K562 (cell line): Measurements from ENCODE around the gene PRDM15. TPM values are rescaled to one million over a fixed set of nuclear protein-coding genes. Genes with fewer than 3 reads are reported as not detected.

Experiments
- ATAC-seq: fragments of 200-7000 bp; cut with Tn5 transposase; 3 replicates; pipeline ENCODE4 v1.9.1; 2020; ENCODE audit warnings: moderate library complexity
- BruUV-seq: library from RNA; stranded (reverse); fragments of 400-500 nt; replicated peaks from 2 replicates; lab custom pipeline; 2021; lab: Mats Ljungman, UMichigan
- CTCF ChIA-PET: fragments of 300-600 bp; formaldehyde crosslinking; extraction: SDS; loops from one replicate; lab custom pipeline; 2021; ENCODE audit warnings: low intra/inter-chr PET ratio; lab: Yijun Ruan, JAX
- POLR2A ChIA-PET: fragments of 300-600, 350-650 bp; sonication (Branson Sonifier 250); formaldehyde crosslinking; extraction: SDS; loops from one replicate; lab custom pipeline; 2021; ENCODE audit warnings: antibody characterized with exemption, inconsistent platforms; lab: Yijun Ruan, JAX
- DNase-seq, 4 experiments: peaks; one replicate each; pipeline versions ENCODE4 v3.0.0 to v3.0.0-alpha.2; 2011 to 2018; ENCODE audit warnings: low spot score in 3 of 4, mixed read lengths in 3 of 4; ENCODE audit errors: extremely low read depth in 1 of 4
- FAIRE-seq: peaks from 2 replicates; lab custom pipeline; 2011; peaks lifted over from hg19 to GRCh38; lab: Jason Lieb, UNC
- H2AFZ ChIP-seq: 2 replicates; pipeline ENCODE4 v1.6.0; 2011; ENCODE audit warnings: low read depth, low read length, control low read depth, inconsistent platforms
- H3K27ac ChIP-seq: fragments of 200-600 bp; 3 replicates; pipeline ENCODE4 v1.8.0; 2011; ENCODE audit warnings: low read depth, mild to moderate bottlenecking, control low read depth, inconsistent platforms, low read length, moderate library complexity, mixed read lengths; ENCODE audit errors: extremely low read depth
- H3K27me3 ChIP-seq, 2 experiments: fragments of 300-600 bp in 1 of 2; 2 replicates in 1 of 2; 3 replicates in 1 of 2; pipeline versions ENCODE4 v1.6.0 to v1.8.0; 2011; ENCODE audit warnings: inconsistent platforms in 2 of 2, low read length in 2 of 2, mild to moderate bottlenecking in 1 of 2, mixed read lengths in 1 of 2, moderate library complexity in 1 of 2; ENCODE audit not compliant: control insufficient read depth in 2 of 2, insufficient read depth in 2 of 2
- H3K36me3 ChIP-seq: fragments of 300-600 bp; 3 replicates; pipeline ENCODE4 v1.8.0; 2011; ENCODE audit warnings: mild to moderate bottlenecking, low read length, inconsistent platforms; ENCODE audit not compliant: control insufficient read depth, insufficient read depth
- H3K4me1 ChIP-seq, 2 experiments: fragments of 200-600 bp in 1 of 2; replicated peaks in 1 of 2; 2 replicates in 1 of 2; 3 replicates in 1 of 2; pipeline versions ENCODE4 v1.5.1 to v1.8.0; 2011; ENCODE audit warnings: inconsistent platforms in 2 of 2, low read length in 2 of 2, mild to moderate bottlenecking in 1 of 2, mixed read lengths in 1 of 2, moderate library complexity in 1 of 2; ENCODE audit not compliant: control insufficient read depth in 2 of 2, insufficient read depth in 2 of 2
- H3K4me2 ChIP-seq: 2 replicates; pipeline ENCODE4 v1.6.1; 2011; ENCODE audit warnings: low read length, control low read depth, inconsistent platforms, mixed read lengths; ENCODE audit not compliant: insufficient read depth
- H3K4me3 ChIP-seq: fragments of 200-600 bp; sonication (generic), shearing (Covaris generic); 2 replicates; pipeline ENCODE4 v1.5.1; 2016; ENCODE audit warnings: control low read depth, inconsistent platforms
- H3K79me2 ChIP-seq: fragments of 200-600 bp; 3 replicates; pipeline ENCODE4 v1.8.0; 2011; ENCODE audit warnings: low read length, inconsistent platforms; ENCODE audit not compliant: control insufficient read depth, insufficient read depth
- H3K9ac ChIP-seq, 2 experiments: 2 replicates each; pipeline versions ENCODE4 v1.6.0 to v1.6.1; 2011; ENCODE audit warnings: low read depth in 2 of 2, low read length in 2 of 2, control low read depth in 1 of 2, inconsistent platforms in 1 of 2, mild to moderate bottlenecking in 1 of 2, mixed read lengths in 1 of 2; ENCODE audit not compliant: insufficient read depth in 1 of 2
- H3K9me1 ChIP-seq: one replicate; pipeline ENCODE4 v1.6.0; 2011; ENCODE audit warnings: inconsistent platforms, mild to moderate bottlenecking, low read length, moderate library complexity; ENCODE audit not compliant: control insufficient read depth, insufficient read depth
- H3K9me3 ChIP-seq: replicated peaks from 2 replicates; pipeline ENCODE4 v1.5.1; 2011; ENCODE audit warnings: low read depth, low read length, inconsistent platforms; ENCODE audit not compliant: control insufficient read depth, insufficient read depth
- H4K20me1 ChIP-seq: replicated peaks from 2 replicates; pipeline ENCODE4 v1.6.1; 2011; ENCODE audit warnings: low read length, inconsistent platforms, mixed read lengths; ENCODE audit not compliant: control insufficient read depth, insufficient read depth
- BHLHE40 ChIP-seq: IDR thresholded peaks from 2 replicates; pipeline ENCODE4 v1.6.1; 2011; ENCODE audit warnings: low read length, improper control_type of control experiment
- DIDO1 ChIP-seq: fragments of 450-650 bp; IDR thresholded peaks from 2 replicates; pipeline ENCODE4 v1.6.1; 2016; ENCODE audit warnings: low read depth, missing biosample characterization, missing genetic modification characterization
- ELF2 ChIP-seq: fragments of 250-450 bp; sonication (Bioruptor Pico); IDR thresholded peaks from 2 replicates; pipeline ENCODE4 v1.5.0; 2021; ENCODE audit warnings: mild to moderate bottlenecking
- HNRNPH1 ChIP-seq: fragments of 200-400 bp; formaldehyde crosslinking; optimal IDR thresholded peaks from 2 replicates; pipeline ENCODE3; 2017; ENCODE audit warnings: low read depth, mild to moderate bottlenecking, low read length, moderate library complexity
- L3MBTL2 ChIP-seq: fragments of 450-650 bp; IDR thresholded peaks from 2 replicates; pipeline ENCODE4 v1.6.1; 2016; ENCODE audit warnings: mild to moderate bottlenecking, moderate library complexity
- MXD1 ChIP-seq: fragments of 250-450 bp; sonication (Bioruptor Pico); IDR thresholded peaks from 2 replicates; pipeline ENCODE4 v1.8.0; 2021; ENCODE audit warnings: borderline replicate concordance, mild to moderate bottlenecking, moderate library complexity; ENCODE audit not compliant: poor library complexity, severe bottlenecking
- NFE2 ChIP-seq: IDR thresholded peaks from 2 replicates; pipeline ENCODE4 v1.6.1; 2014; ENCODE audit warnings: antibody characterized with exemption, low read depth
- PRMT5 ChIP-seq: sonication (generic); formaldehyde crosslinking; IDR thresholded peaks from 2 replicates; pipeline ENCODE4 v1.5.0; 2020; ENCODE audit warnings: missing genetic modification reagents
- TAF1 ChIP-seq: IDR thresholded peaks from 2 replicates; pipeline ENCODE4 v1.6.1; 2011; ENCODE audit warnings: mild to moderate bottlenecking, low read length, moderate library complexity; ENCODE audit not compliant: insufficient read depth, control insufficient read depth, severe bottlenecking; ENCODE audit errors: extremely low read depth
- ZBTB12 ChIP-seq: fragments of 250-450 bp; sonication (Bioruptor Pico); IDR thresholded peaks from 2 replicates; pipeline ENCODE4 v1.4.0; 2020
- ZBTB49 ChIP-seq: sonication (generic); formaldehyde crosslinking; IDR thresholded peaks from 2 replicates; pipeline ENCODE4 v1.8.0; 2022; ENCODE audit warnings: missing genetic modification reagents, mild to moderate bottlenecking, borderline replicate concordance
- WGBS: fragments of 100-300 bp; shearing (Covaris generic); methylation state at CpG from one replicate; pipeline ENCODE4 v1.1.6; 2016; ENCODE audit warnings: low coverage, mixed read lengths; ENCODE audit not compliant: insufficient coverage; ENCODE audit errors: missing lambda C conversion rate; 5-methylcytosine and 5-hydroxymethylcytosine counted together
- in situ Hi-C: fragments of 300-500 bp; cut with MboI; formaldehyde crosslinking; loops from 4 replicates; pipeline ENCODE4 v1.15.0; 2018; ENCODE audit warnings: inconsistent platforms, mixed read lengths
- intact Hi-C: fragments of 100-400 bp; cut with micrococcal nuclease; formaldehyde crosslinking; loops from 2 replicates; pipeline ENCODE4 v1.14.2; 2022
- polyA plus RNA-seq, 8 experiments: library from polyadenylated mRNA; depleted of rRNA in 4 of 8; stranded (reverse) in 5 of 8; unstranded in 3 of 8; fragments of >200 nt; fragmentation: Nextera tagmentation in 2 of 8; fragmentation: Illumina TruSeq in 1 of 8; extraction: Ambion mirVana in 2 of 8; extraction: Trizol in 1 of 8; gene quantifications; 2 replicates each; pipeline versions ENCODE4 v1.2.1 to v1.2.3, GENCODE V29; 2011 to 2014; ENCODE audit warnings: inconsistent platforms in 1 of 8, missing spikeins in 1 of 8
- total RNA-seq, 7 experiments: library from RNA; depleted of rRNA in 6 of 7; stranded (reverse); fragments of >200 nt in 6 of 7; fragmentation: Illumina TruSeq in 2 of 7; extraction: Trizol in 2 of 7; gene quantifications; 2 replicates each; pipeline versions ENCODE4 v1.2.1 to v1.2.3, GENCODE V29; 2011 to 2021; ENCODE audit warnings: low replicate concordance in 1 of 7

The PRDM15 gene
- total and polyA plus RNA-seq, 9 of the 15 experiments (the other 6 are each of a cell fraction or from before 2014, with no cell fraction given): 0.93 to 9.2 (median 6.2) TPM

GRCh38 chr21:41830764-41831452, 48.2 kb downstream of the PRDM15 start:
- H3K9ac ChIP-seq: no peak overlapping the region
- no TSS peak for BruUV-seq
- H3K4me1 ChIP-seq: peaks cover 3 to 19% of the 10 kb centered on the region in 2 experiments; a peak in 4 of 5 replicates
- H3K27ac ChIP-seq: no peak overlapping the region
- TF ChIP-seq BHLHE40 (no peak), ZBTB12 (CRISPR knock-in tag) (no peak), TAF1 (no peak), ELF2 (CRISPR knock-in tag) (no peak), ZBTB49 (CRISPR knock-in tag) (no peak), MXD1 (CRISPR knock-in tag) (no peak), HNRNPH1 (no peak), PRMT5 (no peak), L3MBTL2 (no peak), DIDO1 (tag) (no peak), NFE2 (no peak)
- TF ChIP-seq, all 486 proteins: peak for 0
- in situ Hi-C loops: no loop called here
- 88% methylated on average over 21 of the region's 21 CpGs for WGBS
- H3K9me1 ChIP-seq: no peaks in the 10 kb centered on the region
- H3K79me2 ChIP-seq: no peaks in the 10 kb centered on the region
- intact Hi-C loops: no loop called here
- ChIA-PET POLR2A (no interaction called here), CTCF (no interaction called here)
- DNase-seq (no peak), ATAC-seq (no peak), FAIRE-seq (no peak)
- H3K4me3 ChIP-seq: no peak overlapping the region
- H3K4me2 ChIP-seq: no peak overlapping the region
- H4K20me1 ChIP-seq: no peaks in the 10 kb centered on the region
- peaks cover 37% of the 10 kb centered on the region; the same call in 2 of the 3 replicates for H3K36me3 ChIP-seq
- no peak overlapping the region for H2AFZ ChIP-seq
- no peaks in the 10 kb centered on the region for H3K9me3 ChIP-seq
- H3K27me3 ChIP-seq: no peaks in the 10 kb centered on the region
